GM19025 (cell line): ENCODE results near the gene TEX38.

Experiments used
- ATAC-seq: cut with Tn5 transposase; IDR thresholded peaks from one replicate; pipeline ENCODE4 v1.9.1; 2021; ENCODE audit warnings: mild to moderate bottlenecking, low read depth, moderate library complexity; ENCODE audit not compliant: unreplicated experiment

The TEX38 gene

DNA sequence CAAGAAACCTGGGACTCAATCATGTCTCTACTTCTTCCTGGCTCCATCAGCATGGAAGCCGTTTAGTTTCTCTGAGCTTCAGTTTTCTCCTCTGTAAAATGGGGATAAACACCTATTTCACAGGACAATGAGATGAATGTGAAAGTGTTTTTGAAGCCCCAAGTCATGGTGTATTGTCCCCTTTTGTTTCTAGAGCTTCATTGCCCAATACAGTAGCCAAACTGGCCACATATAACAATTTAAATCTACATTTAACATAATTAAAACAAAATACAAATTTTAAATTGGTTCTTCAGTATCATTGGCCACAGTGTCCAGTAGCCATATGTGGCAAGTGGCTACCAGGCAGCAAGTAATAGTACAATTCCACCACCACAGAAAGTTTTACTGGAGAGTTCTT is 49.5 kb downstream of the TEX38 start:
- no peak for ATAC-seq

DNA sequence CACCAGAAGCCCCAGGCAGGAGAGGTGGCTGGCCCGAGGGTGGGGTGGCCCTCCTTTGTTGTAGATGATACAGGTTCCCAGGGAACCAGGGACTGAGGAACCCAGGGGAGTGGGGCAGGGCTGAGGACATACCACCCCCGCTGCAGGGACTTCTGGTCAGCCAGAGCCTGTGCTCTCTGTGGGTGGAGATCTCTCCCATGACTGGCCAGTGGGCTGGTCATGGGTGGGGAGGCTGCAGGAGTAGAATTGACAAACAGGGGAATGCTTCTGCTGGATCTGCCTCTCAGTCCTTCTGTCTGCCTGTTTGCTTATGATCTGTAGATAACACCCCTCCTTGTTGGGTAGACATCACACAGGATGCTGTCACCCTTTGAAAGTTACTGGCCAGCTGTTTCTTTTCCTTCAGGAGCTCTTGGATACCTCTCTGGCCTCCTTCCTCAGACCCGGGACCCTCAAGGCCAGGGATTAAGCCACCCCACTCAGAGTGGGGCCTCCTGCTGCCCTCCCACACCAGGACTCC is 50.1 kb downstream of the TEX38 start:
- no peak for ATAC-seq
